Sigmoid colon (tissue), 4 donors: ENCODE results near the gene KYAT1.

ENCODE experiments used
- EP300 ChIP-seq, 4 donors: sonication (generic); formaldehyde crosslinking; IDR thresholded peaks; one replicate each; pipeline ENCODE4 v1.6.1; 2017; ENCODE audit warnings: antibody characterized with exemption in 4 of 4
- POLR2A ChIP-seq, 2 donors: fragments of 450-650 bp; IDR thresholded peaks; one replicate each; pipeline ENCODE4 v1.6.1; 2016; ENCODE audit warnings: antibody characterized with exemption in 2 of 2, mild to moderate bottlenecking in 2 of 2, moderate library complexity in 2 of 2
- TF ChIP-seq, protein P1 (sequence below), 4 experiments: fragments of 450-650 bp in 3 of 4; fragments of 200-600 bp in 1 of 4; IDR thresholded peaks; one replicate each; pipeline ENCODE4 v1.5.1; 2016 to 2019; ENCODE audit warnings: antibody characterized with exemption in 4 of 4, mild to moderate bottlenecking in 3 of 4, moderate library complexity in 2 of 4

DNA sequence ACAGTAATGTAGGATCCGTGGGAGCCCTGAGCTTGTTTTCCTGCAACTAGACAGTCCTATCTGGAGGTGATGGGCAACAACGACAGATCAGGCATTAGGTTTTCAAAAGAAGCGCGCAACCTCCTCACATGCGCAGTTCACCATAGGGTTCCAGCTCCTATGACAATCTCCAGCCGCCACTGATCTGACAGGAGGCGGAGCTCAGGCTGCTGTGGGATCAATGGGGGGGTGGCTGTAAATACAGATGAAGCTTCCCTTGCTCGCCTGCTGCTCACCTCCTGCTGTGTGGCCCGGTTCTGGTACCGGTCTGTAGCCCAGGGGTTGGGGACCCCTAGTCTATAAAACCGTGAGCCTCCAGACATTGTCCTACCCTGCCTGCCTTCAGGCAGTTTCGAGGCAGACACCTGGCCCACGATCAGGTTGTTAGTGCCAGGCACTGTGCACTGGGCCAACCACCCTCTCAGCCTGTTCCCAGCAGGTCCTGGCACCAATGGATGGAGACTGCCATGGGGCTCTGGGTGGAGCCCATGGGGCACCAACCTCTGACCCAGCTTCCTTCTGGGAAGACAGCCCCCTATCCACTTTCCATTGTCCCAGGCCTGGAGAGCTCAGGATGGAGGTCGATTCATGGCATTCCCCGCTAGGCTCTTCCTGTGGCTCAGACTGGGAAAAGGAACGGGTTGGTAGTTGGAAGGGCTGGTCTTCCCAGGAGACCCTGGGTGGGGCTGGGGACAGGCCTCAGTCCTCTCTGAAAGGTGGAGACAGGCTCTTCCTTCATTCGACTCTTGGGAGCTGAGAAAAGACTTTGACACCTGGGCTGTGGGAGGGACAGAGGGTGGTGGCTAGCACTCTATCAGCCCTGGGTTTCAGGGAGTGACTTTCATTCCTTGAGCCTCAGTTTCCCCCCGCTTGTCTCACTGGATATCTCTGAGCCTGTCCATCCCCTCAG, 61.8 kb downstream of the KYAT1 start:
- TF ChIP-seq, protein P1, sequence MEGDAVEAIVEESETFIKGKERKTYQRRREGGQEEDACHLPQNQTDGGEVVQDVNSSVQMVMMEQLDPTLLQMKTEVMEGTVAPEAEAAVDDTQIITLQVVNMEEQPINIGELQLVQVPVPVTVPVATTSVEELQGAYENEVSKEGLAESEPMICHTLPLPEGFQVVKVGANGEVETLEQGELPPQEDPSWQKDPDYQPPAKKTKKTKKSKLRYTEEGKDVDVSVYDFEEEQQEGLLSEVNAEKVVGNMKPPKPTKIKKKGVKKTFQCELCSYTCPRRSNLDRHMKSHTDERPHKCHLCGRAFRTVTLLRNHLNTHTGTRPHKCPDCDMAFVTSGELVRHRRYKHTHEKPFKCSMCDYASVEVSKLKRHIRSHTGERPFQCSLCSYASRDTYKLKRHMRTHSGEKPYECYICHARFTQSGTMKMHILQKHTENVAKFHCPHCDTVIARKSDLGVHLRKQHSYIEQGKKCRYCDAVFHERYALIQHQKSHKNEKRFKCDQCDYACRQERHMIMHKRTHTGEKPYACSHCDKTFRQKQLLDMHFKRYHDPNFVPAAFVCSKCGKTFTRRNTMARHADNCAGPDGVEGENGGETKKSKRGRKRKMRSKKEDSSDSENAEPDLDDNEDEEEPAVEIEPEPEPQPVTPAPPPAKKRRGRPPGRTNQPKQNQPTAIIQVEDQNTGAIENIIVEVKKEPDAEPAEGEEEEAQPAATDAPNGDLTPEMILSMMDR (IDR thresholded peaks at IDR 0.05): no peak
- no peak for TF ChIP-seq POLR2A (IDR thresholded peaks at IDR 0.05)
- TF ChIP-seq EP300 (IDR thresholded peaks at IDR 0.05): no peak
